NOMO-1 treated with DMSO at 0.1 percent for 48 hours (cell line): ENCODE data around the gene RAB40C.

Experiments used
- DNase-seq: peaks from one replicate; lab custom pipeline; 2025; ENCODE audit not compliant: unreplicated experiment; lab: John Stamatoyannopoulos, UW

Gene RAB40C

GRCh38 chr16:610513-611381 is 20.9 kb downstream of the RAB40C start:
- no peak for DNase-seq

- no peak for DNase-seq
Observed at GRCh38 chr16:615122-615521, 25.3 kb downstream of the RAB40C start.

GRCh38 chr16:616733-617586 is 27.1 kb downstream of the RAB40C start:
- DNase-seq, result no peak

GRCh38 chr16:617855-618254 is 28.0 kb downstream of the RAB40C start:
- no peak for DNase-seq

- no peak for DNase-seq
Observed at GRCh38 chr16:619476-620100, 29.7 kb downstream of the RAB40C start.

GRCh38 chr16:620700-621525 is 31.0 kb downstream of the RAB40C start:
- no peak for DNase-seq

GRCh38 chr16:621526-622105 is 31.8 kb downstream of the RAB40C start:
- no peak for DNase-seq

- DNase-seq, result no peak
Observed at GRCh38 chr16:622920-623280, 33.0 kb downstream of the RAB40C start.

GRCh38 chr16:624526-625070 is 34.7 kb downstream of the RAB40C start:
- no peak for DNase-seq

GRCh38 chr16:625117-625976 is 35.5 kb downstream of the RAB40C start:
- DNase-seq, result no peak

- DNase-seq, result no peak
Observed at GRCh38 chr16:625977-626765, 36.3 kb downstream of the RAB40C start.

- no peak for DNase-seq
Observed at GRCh38 chr16:626787-627453, 37.1 kb downstream of the RAB40C start.

- DNase-seq, result no peak
Observed at GRCh38 chr16:627454-628239, 37.8 kb downstream of the RAB40C start.

- no peak for DNase-seq
Observed at GRCh38 chr16:628321-629061, 38.6 kb downstream of the RAB40C start.

GRCh38 chr16:629185-629832 is 39.4 kb downstream of the RAB40C start:
- DNase-seq, result no peak

GRCh38 chr16:629833-630248 is 40.0 kb downstream of the RAB40C start:
- no peak for DNase-seq
